Superior temporal gyrus (tissue), 1 donor: ENCODE measurements around the gene PROKR2.

Experiments
- DNase-seq: peaks from one replicate; pipeline ENCODE4 v3.0.0-alpha.2; 2016; ENCODE audit errors: extremely low spot score

The PROKR2 gene

DNA sequence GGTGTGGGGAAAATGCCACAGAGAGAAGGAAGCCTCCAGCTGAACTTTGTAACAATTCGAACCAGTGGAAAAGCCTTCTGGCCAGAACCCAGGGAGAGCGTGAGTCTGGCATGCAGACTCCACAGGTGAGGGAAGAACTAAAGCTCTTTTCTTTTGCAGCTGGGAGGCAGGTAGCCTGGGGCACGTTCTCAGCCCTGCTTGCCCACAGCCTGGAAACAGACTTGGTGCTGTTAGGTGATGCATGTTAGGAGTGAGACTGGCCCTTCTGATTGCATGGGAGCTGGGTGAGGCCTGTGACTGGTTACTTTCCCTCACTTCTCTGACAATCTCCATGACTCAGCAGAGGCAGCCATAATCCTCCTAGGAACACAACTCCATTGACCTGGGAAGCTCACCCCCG lies 34.2 kb downstream of the PROKR2 start:
- no peak for DNase-seq

DNA sequence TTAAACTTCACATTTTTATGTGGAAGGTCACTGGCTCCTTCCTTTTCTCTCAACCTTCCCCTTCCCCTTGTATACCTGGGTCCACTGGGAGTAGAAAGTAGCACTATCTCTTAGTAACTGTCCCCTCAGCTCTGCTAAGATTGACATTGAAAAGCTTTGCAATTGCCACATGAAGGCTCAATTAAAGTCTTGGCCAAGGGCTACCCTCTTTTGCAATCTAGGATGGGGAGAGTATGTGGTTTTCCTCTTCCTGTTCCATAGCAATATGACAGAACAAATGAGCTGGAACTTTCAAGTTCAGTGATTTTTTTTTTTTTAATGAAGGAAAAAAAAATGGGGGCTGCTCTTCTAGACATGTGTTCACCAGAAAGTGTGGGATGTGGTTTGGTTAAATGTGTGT lies 37.1 kb downstream of the PROKR2 start:
- DNase-seq: no peak

DNA sequence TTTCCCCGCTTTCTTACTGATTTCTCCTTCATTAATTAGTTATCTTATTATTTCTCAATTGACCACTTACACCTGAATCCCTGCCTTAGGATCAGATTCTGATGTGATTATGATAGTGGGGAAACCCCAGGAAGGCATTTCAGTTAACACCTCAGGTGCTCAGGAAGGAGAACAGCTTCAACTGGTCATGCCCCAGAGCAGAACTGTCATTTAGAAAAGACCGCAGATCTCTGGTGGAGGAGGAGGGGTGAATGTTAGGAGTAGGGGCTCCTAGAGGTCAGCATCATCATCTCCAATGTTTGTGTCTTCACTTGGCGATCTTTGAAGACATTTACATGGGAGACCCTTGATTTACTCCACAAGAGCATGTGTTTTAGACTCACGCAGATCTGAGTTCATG lies 44.5 kb downstream of the PROKR2 start:
- DNase-seq: no peak

DNA sequence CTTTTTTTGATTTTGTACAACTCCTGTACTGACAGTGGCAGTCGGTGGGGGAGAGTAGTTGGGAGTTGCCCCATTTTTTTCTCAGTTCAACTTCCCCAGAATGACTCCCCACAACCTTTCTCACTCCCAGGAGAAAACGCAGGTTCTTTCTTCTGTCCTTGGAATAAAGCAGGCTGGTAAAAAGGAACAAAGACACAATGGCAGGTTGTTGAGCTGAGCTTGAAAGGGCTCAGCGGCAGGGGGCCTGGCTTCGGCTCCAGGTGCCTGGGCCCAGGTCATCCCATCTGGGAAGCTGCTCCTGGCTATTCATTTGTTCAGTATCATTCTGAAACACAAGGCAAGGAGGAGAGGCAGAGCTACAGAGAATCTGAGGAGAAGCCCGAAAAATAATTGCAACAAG lies 46.2 kb downstream of the PROKR2 start:
- no peak for DNase-seq

GRCh38 chr20:5268449-5268848 lies 48.3 kb downstream of the PROKR2 start:
- no peak for DNase-seq

DNA sequence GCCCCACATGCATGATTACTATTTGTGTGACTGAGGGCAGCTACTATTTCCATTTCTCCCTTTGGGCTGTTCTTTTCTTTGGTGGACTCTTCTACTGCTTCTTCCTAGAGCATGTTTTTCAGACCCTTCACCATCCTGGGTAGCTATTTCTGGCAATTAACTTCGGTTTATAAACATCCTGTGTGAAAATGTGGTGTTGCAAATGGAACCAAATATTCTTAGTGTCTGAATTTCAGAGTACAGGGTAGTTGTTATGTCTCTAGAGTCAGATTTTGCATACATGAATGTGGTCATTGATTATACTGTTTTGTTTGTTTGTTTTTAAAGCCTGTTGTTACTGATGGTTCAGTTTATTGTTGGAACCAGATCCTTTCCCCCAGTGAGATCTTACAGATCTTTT lies 49.7 kb downstream of the PROKR2 start:
- no peak for DNase-seq
